IMR-90 (cell line): ENCODE data around the gene LRP5. TPM values are rescaled to one million over a fixed set of nuclear protein-coding genes. Genes with fewer than 3 reads are reported as not detected.

Source experiments
- ATAC-seq: fragments of 200-7000 bp; cut with Tn5 transposase; 2 replicates; pipeline ENCODE4 v1.9.1; 2020; ENCODE audit warnings: low read depth, mild to moderate bottlenecking, moderate library complexity
- BruUV-seq: library from RNA; stranded (reverse); fragments of 400-500 nt; replicated peaks from 2 replicates; lab custom pipeline; 2021; lab: Mats Ljungman, UMichigan
- CTCF ChIA-PET: fragments of 300-600 bp; formaldehyde crosslinking; extraction: SDS; loops from one replicate; lab custom pipeline; 2021; ENCODE audit warnings: antibody characterized with exemption; lab: Yijun Ruan, JAX
- POLR2A ChIA-PET: fragments of 300-600 bp; sonication (Branson Sonifier 250); formaldehyde crosslinking; loops from one replicate; lab custom pipeline; 2022; ENCODE audit warnings: antibody characterized with exemption; ENCODE audit not compliant: unreplicated experiment; lab: Charles Lee
- DNase-seq: peaks from one replicate; pipeline ENCODE4 v3.0.0; 2013
- H2AFZ ChIP-seq: replicated peaks from 2 replicates; pipeline ENCODE3; 2013; ENCODE audit warnings: low read length, mild to moderate bottlenecking; ENCODE audit not compliant: poor library complexity
- H2AK5ac ChIP-seq: 2 replicates; pipeline ENCODE4 v1.6.1; 2013; ENCODE audit warnings: low read depth, low read length, inconsistent platforms
- H2AK9ac ChIP-seq: replicated peaks from 2 replicates; pipeline ENCODE3; 2013; ENCODE audit warnings: mild to moderate bottlenecking, low read depth, low read length, moderate library complexity; ENCODE audit not compliant: poor library complexity
- H2BK120ac ChIP-seq: 2 replicates; pipeline ENCODE4 v1.6.1; 2013; ENCODE audit warnings: low read depth, low read length, inconsistent platforms
- H2BK15ac ChIP-seq: 3 replicates; pipeline ENCODE4 v1.6.1; 2013; ENCODE audit warnings: low read depth, low read length, inconsistent platforms
- H2BK20ac ChIP-seq: 2 replicates; pipeline ENCODE4 v1.6.1; 2013; ENCODE audit warnings: low read depth, mild to moderate bottlenecking, inconsistent platforms, low read length, moderate library complexity
- H2BK5ac ChIP-seq: 2 replicates; pipeline ENCODE4 v1.6.1; 2013; ENCODE audit warnings: mild to moderate bottlenecking, low read depth, low read length, inconsistent platforms; ENCODE audit not compliant: poor library complexity, severe bottlenecking
- H3K14ac ChIP-seq: replicated peaks from 2 replicates; pipeline ENCODE4 v1.6.1; 2013; ENCODE audit warnings: low read depth, low read length, inconsistent platforms
- H3K18ac ChIP-seq: 2 replicates; pipeline ENCODE4 v1.6.1; 2013; ENCODE audit warnings: low read depth, low read length, control low read depth
- H3K23ac ChIP-seq: 2 replicates; pipeline ENCODE4 v1.6.1; 2013; ENCODE audit warnings: low read depth, low read length, inconsistent platforms
- H3K27ac ChIP-seq: 2 replicates; pipeline ENCODE4 v1.5.1; 2013; ENCODE audit warnings: mild to moderate bottlenecking, control low read depth, low read length; ENCODE audit not compliant: insufficient read depth
- H3K27me3 ChIP-seq: 2 replicates; pipeline ENCODE4 v1.6.1; 2013; ENCODE audit warnings: low read length; ENCODE audit not compliant: control insufficient read depth, insufficient read depth
- H3K36me3 ChIP-seq: 2 replicates; pipeline ENCODE4 v1.6.1; 2013; ENCODE audit warnings: low read length, mixed read lengths; ENCODE audit not compliant: control insufficient read depth, insufficient read depth
- H3K4ac ChIP-seq: 2 replicates; pipeline ENCODE4 v1.6.1; 2013; ENCODE audit warnings: low read depth, low read length, inconsistent platforms
- H3K4me1 ChIP-seq: 2 replicates; pipeline ENCODE4 v1.6.1; 2013; ENCODE audit warnings: low read length, mixed read lengths; ENCODE audit not compliant: control insufficient read depth, insufficient read depth
- H3K4me2 ChIP-seq: 2 replicates; pipeline ENCODE4 v1.6.1; 2013; ENCODE audit warnings: low read depth, mild to moderate bottlenecking, control low read depth, low read length, moderate library complexity
- H3K4me3 ChIP-seq: 2 replicates; pipeline ENCODE4 v1.5.1; 2013; ENCODE audit warnings: low read depth, mild to moderate bottlenecking, control low read depth, low read length, moderate library complexity; ENCODE audit not compliant: insufficient read depth
- H3K56ac ChIP-seq: 2 replicates; pipeline ENCODE4 v1.6.1; 2013; ENCODE audit warnings: low read length, inconsistent platforms; ENCODE audit not compliant: insufficient read depth; ENCODE audit errors: extremely low read depth
- H3K79me1 ChIP-seq, 2 experiments: 2 replicates each; pipeline ENCODE4 v1.6.1; 2013; ENCODE audit warnings: low read length in 2 of 2, inconsistent platforms in 1 of 2, low read depth in 1 of 2
- H3K9ac ChIP-seq: 2 replicates; pipeline ENCODE4 v1.6.1; 2013; ENCODE audit warnings: low read depth, low read length, control low read depth
- H3K9me1 ChIP-seq: 2 replicates; pipeline ENCODE4 v1.6.1; 2013; ENCODE audit warnings: low read length, inconsistent platforms; ENCODE audit not compliant: insufficient read depth
- H3K9me3 ChIP-seq: 2 replicates; pipeline ENCODE4 v1.6.1; 2013; ENCODE audit warnings: low read length; ENCODE audit not compliant: control insufficient read depth, insufficient read depth
- H4K20me1 ChIP-seq: 2 replicates; pipeline ENCODE4 v1.6.1; 2013; ENCODE audit warnings: low read length, inconsistent platforms; ENCODE audit not compliant: insufficient read depth
- H4K5ac ChIP-seq: 2 replicates; pipeline ENCODE4 v1.6.1; 2013; ENCODE audit warnings: mild to moderate bottlenecking, low read depth, low read length, control low read depth
- H4K8ac ChIP-seq, 2 experiments: 2 replicates each; pipeline ENCODE4 v1.6.1; 2013; ENCODE audit warnings: low read depth in 2 of 2, low read length in 2 of 2, control low read depth in 1 of 2, inconsistent platforms in 1 of 2
- H4K91ac ChIP-seq: 2 replicates; pipeline ENCODE4 v1.6.1; 2013; ENCODE audit warnings: low read depth, low read length, inconsistent platforms; ENCODE audit not compliant: insufficient read depth
- MAFK ChIP-seq: IDR thresholded peaks from 2 replicates; pipeline ENCODE4 v1.6.1; 2012; ENCODE audit warnings: low read depth, low read length, improper control_type of control experiment
- MAZ ChIP-seq: IDR thresholded peaks from 2 replicates; pipeline ENCODE4 v1.6.1; 2012; ENCODE audit warnings: low read depth, mild to moderate bottlenecking, low read length, improper control_type of control experiment, moderate library complexity, borderline replicate concordance
- MXI1 ChIP-seq: IDR thresholded peaks from 2 replicates; pipeline ENCODE4 v1.6.1; 2012; ENCODE audit warnings: low read depth, mild to moderate bottlenecking, low read length, moderate library complexity, borderline replicate concordance
- POLR2A ChIP-seq: IDR thresholded peaks from 2 replicates; pipeline ENCODE4 v1.6.1; 2012; ENCODE audit warnings: mild to moderate bottlenecking, low read depth, low read length
- WGBS, 2 experiments: methylation state at CpG; one replicate each; pipeline versions ENCODE4 v1.1.5 to v1.1.7; 2013; ENCODE audit warnings: missing lambda C conversion rate in 2 of 2; ENCODE audit not compliant: insufficient read length in 1 of 2; ENCODE audit errors: extremely low coverage in 2 of 2; 5-methylcytosine and 5-hydroxymethylcytosine counted together
- dilution Hi-C: fragments of 300-500 bp; cut with HindIII; formaldehyde crosslinking; loops from one replicate; pipeline ENCODE4 v1.14.3; 2018; ENCODE audit warnings: low sequenced_read_pairs; ENCODE audit not compliant: unreplicated experiment
- in situ Hi-C: fragments of 300-500 bp; cut with MboI; formaldehyde crosslinking; loops from 3 replicates; pipeline ENCODE4 v1.14.3; 2019; ENCODE audit warnings: low sequenced_read_pairs, inconsistent platforms, mixed read lengths
- intact Hi-C: fragments of 100-400 bp; cut with micrococcal nuclease; formaldehyde crosslinking; loops from 2 replicates; pipeline ENCODE4 v1.10.0; 2022
- polyA plus RNA-seq, 3 experiments: library from polyadenylated mRNA; depleted of rRNA; stranded (reverse); fragments of >200 nt; gene quantifications; 2 replicates each; pipeline ENCODE4 v1.2.3, GENCODE V29; 2012; ENCODE audit warnings: low replicate concordance in 1 of 3
- total RNA-seq: library from RNA; depleted of rRNA; stranded (reverse); fragments of >200 nt; gene quantifications from 2 replicates; pipeline ENCODE4 v1.2.3, GENCODE V29; 2012
- TF ChIP-seq, protein P1 (sequence below): fragments of 150-350 bp; IDR thresholded peaks from 2 replicates; pipeline ENCODE4 v1.6.1; 2016; ENCODE audit warnings: low read depth, mild to moderate bottlenecking, low read length, moderate library complexity, borderline replicate concordance

Gene LRP5
- total and polyA plus RNA-seq, 2 of the 4 experiments (the other 2 are of a cell fraction), result 10.4 to 15.0 TPM

DNA sequence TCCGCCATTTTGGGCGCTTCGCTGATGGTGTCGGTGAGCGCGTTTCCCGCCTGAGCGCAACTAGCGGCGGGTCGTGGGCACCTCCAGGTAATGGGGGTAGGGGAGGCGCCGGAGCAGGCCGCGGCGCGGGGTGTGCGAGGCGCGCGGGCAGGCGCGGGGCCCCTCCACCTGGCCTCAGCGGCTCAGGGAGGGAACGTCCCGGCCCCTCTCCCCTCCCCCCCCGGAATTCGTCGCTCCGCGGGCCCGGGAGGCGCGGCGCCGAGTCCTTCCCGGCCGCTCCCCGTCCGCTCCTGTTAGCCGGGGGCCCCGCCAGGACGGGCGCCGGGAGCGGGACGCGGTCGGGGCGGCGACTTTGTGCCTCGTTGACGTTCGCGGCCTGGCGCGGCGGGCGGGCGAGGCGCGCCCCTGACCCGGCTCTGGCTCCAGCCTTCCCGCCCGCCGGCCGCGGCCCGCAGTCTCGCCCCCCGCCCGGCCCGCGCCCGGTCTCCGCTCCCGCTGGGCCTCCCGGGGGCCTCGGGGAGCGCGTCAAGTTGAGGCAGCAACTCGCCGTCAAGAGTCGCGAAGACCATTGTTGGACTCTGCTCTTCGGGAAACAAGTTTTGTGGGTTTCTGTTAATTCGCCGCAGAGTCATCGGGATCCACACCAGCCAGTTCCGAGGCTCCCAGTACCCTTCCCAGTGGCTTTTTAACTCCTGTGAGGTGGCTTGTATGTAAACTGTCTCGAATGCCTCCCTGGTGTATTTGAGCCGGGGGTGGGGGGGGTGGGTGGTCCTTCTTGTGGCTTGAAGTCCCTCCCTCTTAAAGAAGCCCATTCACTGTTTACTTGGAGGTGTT, 148.6 kb downstream of the LRP5 start, which contains the start of gene PPP6R3:
Gene PPP6R3 (plus strand): TSS at position 12 of the 834 bp plus-strand sequence. CDS start 76,913 bp downstream, outside the sequence.
- Histone ChIP-seq H3K9me1 (peaks cover 9% of the 10 kb centered on the region), H3K4me1 (peaks cover 8% of the 10 kb centered on the region), H4K91ac (no peak within 1 kb of the TSS; the same call in none of the 2 replicates), H3K14ac (peak within 1 kb of the TSS; percentile 64), H2AFZ (peak within 1 kb of the TSS; percentile 93), H2AK5ac (peak within 1 kb of the TSS; percentile 43), H3K4ac (peak within 1 kb of the TSS; percentile 58), H3K36me3 (peaks cover 2% of the 10 kb centered on the region; the same call in 1 of the 2 replicates), H2AK9ac (peak within 1 kb of the TSS; percentile 88), H3K9me3 (no peaks in the 10 kb centered on the region), H3K79me1 (peaks cover 0 to 27% of the 10 kb centered on the region in 2 experiments; a peak in 2 of 4 replicates), H3K23ac (peak within 1 kb of the TSS; percentile 83), H2BK15ac (no peak within 1 kb of the TSS), H3K4me3 (peak within 1 kb of the TSS; percentile 90), H3K9ac (peak within 1 kb of the TSS; percentile 82), H4K5ac (peak within 1 kb of the TSS; percentile 60), H3K27ac (peak within 1 kb of the TSS; percentile 88), H3K18ac (no peak within 1 kb of the TSS), H4K8ac (peak within 1 kb of the TSS in 1 of 2 experiments; percentile 82; a peak in 1 of 4 replicates), H3K27me3 (no peaks in the 10 kb centered on the region; the same call in 1 of the 2 replicates), H2BK5ac (peak within 1 kb of the TSS; percentile 78), H4K20me1 (peaks cover 50% of the 10 kb centered on the region), H2BK20ac (no peak within 1 kb of the TSS), H3K4me2 (peak within 1 kb of the TSS; percentile 85), H2BK120ac (0 out of 2 replicates have a peak within 1 kb of the TSS, but pooled peaks have one; percentile 9), H3K56ac (peak within 1 kb of the TSS; percentile 27)
- ATAC-seq (peak; percentile 54), DNase-seq (peak; percentile 17)
- 0% methylated on average over 36 of the region's 92 CpGs; no CpG with 5 or more reads in 1 of the 2 experiments for WGBS, 2 experiments
- in situ Hi-C loops, result no loop called here
- ChIA-PET CTCF (no interaction called here), POLR2A (no interaction called here)
- dilution Hi-C loops, result no loop called here
- BruUV-seq, result no TSS peak
- intact Hi-C loops, result loop anchor here (5.0 to 10.0 kb wide), 2 partner anchors 46 to 114 kb away; no protein-coding TSS in a partner anchor
- TF ChIP-seq MXI1 (no peak; the same call in 1 of the 2 replicates), MAZ (peak; percentile 1; the same call in 1 of the 2 replicates), POLR2A (peak; percentile 55; the same call in 1 of the 2 replicates), MAFK (no peak)
- TF ChIP-seq, protein P1, sequence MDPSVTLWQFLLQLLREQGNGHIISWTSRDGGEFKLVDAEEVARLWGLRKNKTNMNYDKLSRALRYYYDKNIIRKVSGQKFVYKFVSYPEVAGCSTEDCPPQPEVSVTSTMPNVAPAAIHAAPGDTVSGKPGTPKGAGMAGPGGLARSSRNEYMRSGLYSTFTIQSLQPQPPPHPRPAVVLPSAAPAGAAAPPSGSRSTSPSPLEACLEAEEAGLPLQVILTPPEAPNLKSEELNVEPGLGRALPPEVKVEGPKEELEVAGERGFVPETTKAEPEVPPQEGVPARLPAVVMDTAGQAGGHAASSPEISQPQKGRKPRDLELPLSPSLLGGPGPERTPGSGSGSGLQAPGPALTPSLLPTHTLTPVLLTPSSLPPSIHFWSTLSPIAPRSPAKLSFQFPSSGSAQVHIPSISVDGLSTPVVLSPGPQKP, result no peak
